HG03439 (cell line): ENCODE results near the gene IL4R.
"Not testable (repeated sequence)": the region's sequence is repeated elsewhere in the genome, so short reads cannot be mapped to it uniquely, and the experiment has no call there.

Experiments
- ATAC-seq: cut with Tn5 transposase; IDR thresholded peaks from one replicate; pipeline ENCODE4 v1.9.1; 2021; ENCODE audit warnings: mild to moderate bottlenecking, moderate library complexity; ENCODE audit not compliant: unreplicated experiment

IL4R gene

GRCh38 chr16:27377666-27378485 is 64.1 kb downstream of the IL4R start:
- no peak for ATAC-seq

GRCh38 chr16:27378871-27379481 is 65.2 kb downstream of the IL4R start:
- no peak for ATAC-seq

- no peak for ATAC-seq
Observed at GRCh38 chr16:27379919-27380318, 66.1 kb downstream of the IL4R start.

GRCh38 chr16:27381236-27381635 is 67.5 kb downstream of the IL4R start:
- ATAC-seq = no peak

GRCh38 chr16:27381974-27382855 is 68.4 kb downstream of the IL4R start:
- no peak for ATAC-seq

- ATAC-seq = no peak
Observed at GRCh38 chr16:27383556-27384243, 69.9 kb downstream of the IL4R start.

DNA sequence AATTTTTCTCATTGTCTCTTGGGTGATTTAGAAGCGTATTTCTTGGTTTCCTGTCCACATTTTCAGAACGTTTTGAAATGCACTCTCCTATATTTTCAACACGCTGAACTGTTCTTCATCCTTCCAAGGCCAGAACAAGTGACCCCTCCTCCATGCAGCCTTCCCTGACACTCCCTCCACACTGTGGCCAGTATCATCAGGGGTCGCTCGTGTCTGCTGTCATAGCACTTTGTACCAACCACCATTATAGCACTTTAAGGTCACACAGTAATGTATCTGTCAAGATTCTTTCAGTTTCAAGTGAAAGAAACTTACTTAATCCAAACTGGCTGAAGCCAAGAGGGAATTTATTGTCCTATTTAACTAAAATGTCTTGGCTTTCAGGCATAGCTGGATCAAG is 70.7 kb downstream of the IL4R start:
- ATAC-seq = no peak

DNA sequence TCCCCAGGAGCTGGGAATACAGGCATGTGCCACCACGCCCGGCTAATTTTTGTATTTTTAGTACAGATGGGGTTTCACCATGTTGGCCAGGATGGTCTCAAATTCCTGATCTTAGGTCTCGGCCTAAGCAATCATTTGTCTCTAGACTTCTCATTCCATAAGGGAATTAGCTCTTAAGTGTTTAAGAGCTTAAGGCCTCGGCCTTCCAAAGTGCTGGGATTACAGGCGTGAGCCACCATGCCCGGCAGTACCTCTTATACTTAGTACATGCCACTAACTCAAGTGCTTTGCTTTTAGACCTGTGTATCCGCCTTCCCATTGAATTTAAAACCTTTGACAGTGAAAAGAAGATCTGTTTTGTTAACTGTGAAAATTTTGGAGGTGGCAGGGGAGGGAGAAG is 71.6 kb downstream of the IL4R start:
- no peak for ATAC-seq

DNA sequence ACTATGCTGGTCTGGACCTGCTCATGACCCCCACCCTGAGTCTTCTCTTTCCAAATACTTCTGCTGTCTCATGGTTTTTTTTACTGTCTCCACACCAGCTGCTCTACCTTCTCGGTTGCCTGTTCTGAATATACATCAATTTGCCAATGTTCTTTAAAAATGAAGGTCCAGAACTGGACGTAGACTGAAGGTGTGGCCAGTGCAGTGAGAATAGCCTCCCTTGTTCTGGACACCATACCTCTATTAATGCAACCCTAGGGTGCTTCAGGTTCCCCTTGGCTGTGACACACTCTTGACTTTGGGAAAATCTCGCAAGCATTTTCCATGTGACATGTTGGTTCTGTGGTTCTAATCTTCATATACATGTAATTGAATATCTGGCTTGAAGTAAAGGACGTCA is 72.9 kb downstream of the IL4R start:
- no peak for ATAC-seq

GRCh38 chr16:27387724-27388123 is 74.0 kb downstream of the IL4R start:
- ATAC-seq = peak; percentile 78

- no peak for ATAC-seq
Observed at GRCh38 chr16:27389272-27389961, 75.6 kb downstream of the IL4R start.

GRCh38 chr16:27390151-27390550 is 76.4 kb downstream of the IL4R start:
- ATAC-seq = no peak

DNA sequence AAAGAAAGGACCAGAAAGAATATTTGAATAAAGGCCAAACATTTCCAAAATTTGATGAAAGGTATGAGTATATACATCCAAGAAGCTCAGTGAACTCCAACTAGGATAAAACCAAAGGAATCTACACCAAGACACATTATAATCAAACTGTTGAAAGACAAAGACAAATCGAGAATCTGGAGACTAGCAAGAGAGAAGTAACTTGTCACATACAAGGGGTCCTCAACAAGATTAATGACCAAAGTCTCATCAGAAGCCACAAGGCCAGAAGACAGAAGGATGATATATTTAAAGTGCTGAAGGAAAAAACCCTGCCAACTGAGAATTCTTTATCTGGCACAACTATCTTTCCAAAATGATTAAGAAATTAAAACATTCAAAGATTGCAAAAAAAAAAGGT is 78.9 kb downstream of the IL4R start:
- no peak for ATAC-seq

GRCh38 chr16:27394516-27394915 is 80.7 kb downstream of the IL4R start:
- no peak for ATAC-seq

- not testable (repeated sequence) for ATAC-seq
Observed at GRCh38 chr16:27398341-27398893, 84.6 kb downstream of the IL4R start.

GRCh38 chr16:27398894-27399853 is 85.4 kb downstream of the IL4R start:
- ATAC-seq = no peak

DNA sequence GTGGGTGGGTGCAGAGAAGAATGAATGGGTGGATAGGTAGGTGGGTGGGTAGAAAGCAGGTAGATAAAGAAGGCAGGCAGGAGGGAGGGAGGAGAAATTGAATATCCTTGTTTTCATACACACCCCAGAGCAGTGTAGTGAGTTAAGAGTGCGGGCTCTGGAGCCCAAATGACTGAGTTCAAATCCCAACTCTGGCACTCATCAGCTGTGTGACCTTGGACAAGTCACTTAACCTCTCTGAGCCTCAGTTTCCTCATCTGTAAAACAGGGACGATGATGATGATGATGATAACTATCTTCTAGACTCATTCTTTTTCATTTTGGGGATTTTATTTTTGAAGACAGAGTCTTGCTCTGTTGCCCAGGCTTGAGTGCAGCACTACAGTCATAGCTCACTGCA is 86.2 kb downstream of the IL4R start:
- no peak for ATAC-seq

DNA sequence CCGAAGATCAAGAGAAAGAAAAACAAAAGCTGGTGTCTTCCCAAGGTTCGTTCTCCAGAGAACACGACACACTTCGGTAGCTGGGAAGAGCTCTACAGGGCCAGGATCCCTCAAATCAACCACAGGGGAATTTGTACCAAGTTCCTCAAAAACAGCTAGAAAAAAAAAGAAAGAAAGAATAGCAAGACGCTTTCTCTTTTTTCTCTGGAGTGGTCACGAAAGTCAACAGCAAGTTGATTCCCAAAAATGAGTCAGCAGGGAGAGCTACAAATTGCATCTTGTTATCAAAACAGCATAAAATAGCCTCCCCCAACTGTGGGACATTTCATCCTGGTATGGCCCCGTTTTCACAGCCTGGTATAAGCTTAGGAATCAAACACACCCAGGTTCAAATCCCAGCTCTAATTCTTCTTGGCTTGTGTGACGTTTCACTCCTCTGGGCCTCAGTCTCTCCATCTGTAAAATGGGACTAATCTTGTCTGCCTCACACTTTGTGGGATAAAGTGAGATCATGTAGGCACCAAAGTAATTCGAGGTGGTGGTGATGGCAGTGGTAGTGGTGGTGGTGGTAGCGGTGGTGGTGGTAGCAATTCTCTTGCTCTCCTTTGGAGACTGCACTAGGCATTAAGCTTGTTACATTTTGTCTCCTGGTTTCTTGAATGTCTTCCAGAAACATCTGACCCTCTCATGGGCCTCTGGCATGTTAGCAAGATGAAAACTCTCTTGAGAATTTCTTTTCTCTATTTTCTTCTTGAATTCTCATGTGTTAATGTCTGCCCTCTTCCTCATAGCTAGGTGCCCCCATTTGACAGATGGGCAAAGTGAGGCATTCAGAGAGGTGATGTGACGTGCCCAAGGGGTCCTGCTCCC is 87.2 kb downstream of the IL4R start:
- no peak for ATAC-seq
